HPDE6-E6E7 (cell line): ENCODE results near the gene PECR.
A peak's percentile ranks its signal among the peaks of the same experiment; 100 is the strongest.

Experiments used
- DNase-seq: peaks from one replicate; pipeline ENCODE4 v3.0.0; 2011; ENCODE audit warnings: missing footprints; ENCODE audit errors: extremely low spot score

The PECR gene

GRCh38 chr2:216081487-216082116, at the start of gene PECR, which contains the start of gene TMEM169:
PECR (minus strand) TSS chr2:216081809; CDS start chr2:216081741, 68 bp downstream.
TMEM169 (plus strand) TSS chr2:216081919; CDS start chr2:216095964, 14,045 bp downstream.
- DNase-seq = peak; percentile 85

GRCh38 chr2:216130346-216130971, 48.9 kb upstream of the PECR start:
- DNase-seq = no peak

- no peak for DNase-seq
Observed at GRCh38 chr2:216126943-216127342, 45.3 kb upstream of the PECR start.

- DNase-seq = no peak
Observed at GRCh38 chr2:216121255-216121654, 39.6 kb upstream of the PECR start.

GRCh38 chr2:216119986-216120385, 38.4 kb upstream of the PECR start:
- no peak for DNase-seq

GRCh38 chr2:216119146-216119545, 37.5 kb upstream of the PECR start:
- DNase-seq = no peak

- DNase-seq = no peak
Observed at GRCh38 chr2:216118474-216118873, 36.9 kb upstream of the PECR start.

- DNase-seq = no peak
Observed at GRCh38 chr2:216117561-216118340, 36.1 kb upstream of the PECR start.

- no peak for DNase-seq
Observed at GRCh38 chr2:216116418-216116817, 34.8 kb upstream of the PECR start.

GRCh38 chr2:216114714-216115531, 33.3 kb upstream of the PECR start:
- DNase-seq = peak; percentile 99

- DNase-seq = no peak
Observed at GRCh38 chr2:216114382-216114713, 32.7 kb upstream of the PECR start.

- no peak for DNase-seq
Observed at GRCh38 chr2:216113572-216113971, 32.0 kb upstream of the PECR start.

- no peak for DNase-seq
Observed at GRCh38 chr2:216112926-216113325, 31.3 kb upstream of the PECR start.

- no peak for DNase-seq
Observed at GRCh38 chr2:216111122-216111521, 29.5 kb upstream of the PECR start.

GRCh38 chr2:216110620-216111019, 29.0 kb upstream of the PECR start:
- no peak for DNase-seq

- DNase-seq = peak; percentile 29
Observed at GRCh38 chr2:216109962-216110614, 28.5 kb upstream of the PECR start.

GRCh38 chr2:216108967-216109921, 27.6 kb upstream of the PECR start, which contains the start of gene XRCC5:
XRCC5 (plus strand) TSS chr2:216109348; CDS start chr2:216109437, 89 bp downstream.
- peak; percentile 89 for DNase-seq

GRCh38 chr2:216108310-216108966, 26.8 kb upstream of the PECR start:
- no peak for DNase-seq

- DNase-seq = no peak
Observed at GRCh38 chr2:216107760-216108159, 26.2 kb upstream of the PECR start.

- no peak for DNase-seq
Observed at GRCh38 chr2:216107320-216107719, 25.7 kb upstream of the PECR start.
